NCI-H2196 (cell line): ENCODE measurements around the gene CACNA1D.
A peak's percentile ranks its signal among the peaks of the same experiment; 100 is the strongest.

Experiments
- DNase-seq: peaks from one replicate; lab custom pipeline; 2025; ENCODE audit not compliant: unreplicated experiment; lab: John Stamatoyannopoulos, UW

CACNA1D gene

GRCh38 chr3:53837331-53837730 is 342.9 kb downstream of the CACNA1D start:
- no peak for DNase-seq

GRCh38 chr3:53841296-53841695 is 346.9 kb downstream of the CACNA1D start:
- no peak for DNase-seq

- peak; percentile 64 for DNase-seq
Observed at GRCh38 chr3:53842436-53843194, 348.2 kb downstream of the CACNA1D start.

GRCh38 chr3:53843195-53844177 is 349.1 kb downstream of the CACNA1D start:
- no peak for DNase-seq

- DNase-seq, result no peak
Observed at GRCh38 chr3:53844262-53845102, 350.1 kb downstream of the CACNA1D start.

- DNase-seq, result peak; percentile 26
Observed at GRCh38 chr3:53845103-53845880, 350.9 kb downstream of the CACNA1D start.

GRCh38 chr3:53845881-53846133 is 351.4 kb downstream of the CACNA1D start:
- no peak for DNase-seq

GRCh38 chr3:53846134-53846850 is 351.9 kb downstream of the CACNA1D start, which contains the start of the genes CHDH and IL17RB:
TSS of gene CHDH (minus strand) at chr3:53846419. CDS start at chr3:53824008, 22,411 bp downstream.
TSS of gene IL17RB (plus strand) at chr3:53846568. CDS start at chr3:53846589, 21 bp downstream.
- DNase-seq, result peak; percentile 75

GRCh38 chr3:53846851-53847155 is 352.4 kb downstream of the CACNA1D start:
- no peak for DNase-seq

- no peak for DNase-seq
Observed at GRCh38 chr3:53849916-53850315, 355.5 kb downstream of the CACNA1D start.

GRCh38 chr3:53850895-53851294 is 356.5 kb downstream of the CACNA1D start:
- DNase-seq, result no peak

- no peak for DNase-seq
Observed at GRCh38 chr3:53856964-53857363, 362.6 kb downstream of the CACNA1D start.

GRCh38 chr3:53858096-53858741 is 363.8 kb downstream of the CACNA1D start:
- DNase-seq, result no peak

GRCh38 chr3:53859178-53859577 is 364.8 kb downstream of the CACNA1D start:
- DNase-seq, result no peak

- no peak for DNase-seq
Observed at GRCh38 chr3:53860196-53860595, 365.8 kb downstream of the CACNA1D start.

GRCh38 chr3:53862241-53862640 is 367.8 kb downstream of the CACNA1D start:
- no peak for DNase-seq

GRCh38 chr3:53863145-53863544 is 368.7 kb downstream of the CACNA1D start:
- DNase-seq, result no peak
